Cortex of kidney (tissue), 1 donor: Measurements from ENCODE around the gene SURF1.
"Not testable (repeated sequence)": the region's sequence is repeated elsewhere in the genome, so short reads cannot be mapped to it uniquely, and the experiment has no call there.

ENCODE experiments used
- DNase-seq: peaks from one replicate; lab custom pipeline; 2025; lab: John Stamatoyannopoulos, UW

SURF1 gene

GRCh38 chr9:133321411-133321935 is 34.8 kb downstream of the SURF1 start:
- no peak for DNase-seq

- no peak for DNase-seq
Observed at GRCh38 chr9:133320421-133320881, 35.8 kb downstream of the SURF1 start.

- DNase-seq: not testable (repeated sequence)
Observed at GRCh38 chr9:133317551-133317950, 38.7 kb downstream of the SURF1 start.

- no peak for DNase-seq
Observed at GRCh38 chr9:133315997-133316396, 40.3 kb downstream of the SURF1 start.

- no peak for DNase-seq
Observed at GRCh38 chr9:133309608-133310007, 46.7 kb downstream of the SURF1 start.

GRCh38 chr9:133307301-133307700 is 49.0 kb downstream of the SURF1 start:
- DNase-seq: no peak

- no peak for DNase-seq
Observed at GRCh38 chr9:133306242-133307204, 49.8 kb downstream of the SURF1 start.

- DNase-seq: no peak
Observed at GRCh38 chr9:133305731-133306130, 50.6 kb downstream of the SURF1 start.

- no peak for DNase-seq
Observed at GRCh38 chr9:133304477-133305377, 51.6 kb downstream of the SURF1 start.

- no peak for DNase-seq
Observed at GRCh38 chr9:133304158-133304470, 52.2 kb downstream of the SURF1 start.

- no peak for DNase-seq
Observed at GRCh38 chr9:133303266-133304157, 52.8 kb downstream of the SURF1 start.
